ENCODE results near the gene SERINC5. TPM values are rescaled to one million over a fixed set of nuclear protein-coding genes. Genes with fewer than 3 reads are reported as not detected.
"Not testable (repeated sequence)": the region's sequence is repeated elsewhere in the genome, so short reads cannot be mapped to it uniquely, and the experiment has no call there.

The SERINC5 gene
- total and polyA plus RNA-seq, 12 donors, result 2.3 to 21.9 (median 14.8) TPM

DNA sequence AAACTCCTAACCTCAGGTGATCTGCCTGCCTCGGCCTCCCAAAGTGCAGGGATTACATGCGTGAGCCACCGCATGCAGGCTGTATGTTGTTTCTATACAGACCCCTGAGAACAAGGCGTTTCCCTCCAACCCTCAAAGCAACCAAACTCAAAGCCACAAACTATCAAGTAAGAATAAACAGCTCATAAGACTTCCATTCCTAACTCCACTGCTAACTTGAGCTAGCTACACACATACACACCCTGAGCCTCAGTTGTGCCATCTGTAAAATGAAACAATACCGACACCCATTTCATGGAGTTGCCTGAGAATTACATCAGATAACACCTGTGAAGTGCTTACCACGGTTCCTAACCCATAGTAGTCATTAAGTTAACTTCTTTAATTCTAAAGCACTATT is 70.8 kb downstream of the SERINC5 start:
- TF ChIP-seq CTCF (IDR thresholded peaks at IDR 0.05), result no peak
- peaks cover 6 to 62% (median 48%) of the 10 kb centered on the region in 9 donors for H3K4me1 ChIP-seq
- no peaks in the 10 kb centered on the region for H3K36me3 ChIP-seq
- peak overlapping the region in 2 of 10 donors; percentile 3 to 26 for H3K27ac ChIP-seq
- no peaks in the 10 kb centered on the region for H3K27me3 ChIP-seq
- H3K4me3 ChIP-seq, result no peak overlapping the region
- DNase-seq (no peak), ATAC-seq (no peak)
- intact Hi-C loops (cut with DNase I), result no loop called here
- WGBS, 2 donors, result 94 to 96% methylated on average over 6 of the region's 6 CpGs
- no peaks in the 10 kb centered on the region for H3K9me3 ChIP-seq

- WGBS, 2 donors, result 83 to 84% methylated on average over 5 of the region's 5 CpGs
- H3K4me3 ChIP-seq, result no peak overlapping the region
- peak overlapping the region in 2 of 10 donors; percentile 3 to 26 for H3K27ac ChIP-seq
- no peaks in the 10 kb centered on the region for H3K27me3 ChIP-seq
- no peak for ATAC-seq
- TF ChIP-seq CTCF (IDR thresholded peaks at IDR 0.05), result no peak
- DNase-seq, result no peak
- H3K4me1 ChIP-seq, result peaks cover 6 to 62% (median 49%) of the 10 kb centered on the region in 9 donors
- no peaks in the 10 kb centered on the region for H3K9me3 ChIP-seq
- no peaks in the 10 kb centered on the region for H3K36me3 ChIP-seq
- intact Hi-C loops (cut with DNase I), result loop anchor here in 1 of 10 donors (5.0 kb wide), 1 partner anchor 37 kb away; no protein-coding TSS in a partner anchor
These were observed 71.4 kb downstream of the SERINC5 start for GRCh38 chr5:80184235-80185023.

DNA sequence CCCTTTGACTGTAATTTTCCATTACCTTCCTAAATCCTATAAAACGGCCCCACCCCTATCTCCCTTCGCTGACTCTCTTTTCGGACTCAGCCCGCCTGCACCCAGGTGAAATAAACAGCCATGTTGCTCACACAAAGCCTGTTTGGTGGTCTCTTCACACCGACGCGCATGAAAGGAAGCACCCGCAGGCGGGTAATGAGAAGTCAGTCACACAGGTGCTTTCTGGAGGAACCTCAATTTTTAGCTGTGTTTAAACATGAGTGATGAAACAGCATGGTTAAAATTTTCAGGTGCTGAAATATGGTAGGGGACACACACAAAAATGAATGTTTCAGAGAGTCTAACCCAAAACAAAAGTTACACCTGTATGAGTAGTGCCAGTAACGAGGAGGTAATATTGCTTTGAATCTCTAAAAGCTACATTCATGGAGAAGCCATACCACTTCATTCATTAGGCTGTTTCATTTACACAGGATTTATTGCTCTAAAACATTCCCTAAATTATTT is 72.1 kb downstream of the SERINC5 start:
- H3K4me1 ChIP-seq, result peaks cover 6 to 62% (median 49%) of the 10 kb centered on the region in 9 donors
- not testable (repeated sequence) for H3K27me3 ChIP-seq, H3K4me3 ChIP-seq, H3K9me3 ChIP-seq, H3K36me3 ChIP-seq, ATAC-seq, DNase-seq
- H3K27ac ChIP-seq, result peak overlapping the region in 1 of 10 donors; percentile 49
- intact Hi-C loops (cut with DNase I), result loop anchor here in 1 of 10 donors (5.0 kb wide), 1 partner anchor 36 kb away; no protein-coding TSS in a partner anchor
- 85 to 89% methylated on average over 8 to 10 of the region's 10 CpGs for WGBS, 2 donors

- peak overlapping the region in 3 of 10 donors; percentile 1 to 49 (median 24) for H3K27ac ChIP-seq
- H3K27me3 ChIP-seq, result no peaks in the 10 kb centered on the region
- peak in 5 of 8 donors; percentile 29 to 50 (median 38) for ATAC-seq
- intact Hi-C loops (cut with DNase I), result loop anchor here in 1 of 10 donors (5.0 kb wide), 1 partner anchor 36 kb away; no protein-coding TSS in a partner anchor
- H3K9me3 ChIP-seq, result no peaks in the 10 kb centered on the region
- no peak for DNase-seq
- 59 to 77% methylated on average over 7 of the region's 7 CpGs for WGBS, 2 donors
- no peak for TF ChIP-seq CTCF (IDR thresholded peaks at IDR 0.05)
- no peaks in the 10 kb centered on the region for H3K36me3 ChIP-seq
- no peak overlapping the region for H3K4me3 ChIP-seq
- H3K4me1 ChIP-seq, result peaks cover 6 to 59% (median 49%) of the 10 kb centered on the region in 9 donors
These were observed 72.9 kb downstream of the SERINC5 start for GRCh38 chr5:80182809-80183580.
